ENCODE measurements around the gene NCAPG2. TPM values are rescaled to one million over a fixed set of nuclear protein-coding genes. Genes with fewer than 3 reads are reported as not detected.

Gene NCAPG2
- total and polyA plus RNA-seq, 2 donors from 2014 or later: 1.3 to 6.3 TPM

DNA sequence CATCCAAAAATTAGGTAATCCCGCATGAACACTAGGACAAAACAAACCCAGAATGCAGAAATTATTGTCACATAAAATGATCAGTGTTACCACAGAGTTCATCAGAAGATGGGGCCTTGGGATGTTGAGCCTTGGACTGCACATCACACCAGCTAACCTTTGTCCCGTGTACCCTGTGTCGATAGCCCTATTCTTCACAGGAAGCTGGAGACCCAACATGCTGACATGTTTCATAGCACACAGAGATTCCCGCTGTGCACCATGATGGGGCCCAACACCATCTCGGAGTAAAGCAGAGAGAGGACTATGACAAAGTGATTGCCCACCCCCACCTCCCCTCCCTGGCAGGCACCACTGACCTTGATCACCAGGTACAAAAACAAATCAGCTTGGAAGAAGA, 121.5 kb downstream of the NCAPG2 start:
- TF ChIP-seq, protein P1, sequence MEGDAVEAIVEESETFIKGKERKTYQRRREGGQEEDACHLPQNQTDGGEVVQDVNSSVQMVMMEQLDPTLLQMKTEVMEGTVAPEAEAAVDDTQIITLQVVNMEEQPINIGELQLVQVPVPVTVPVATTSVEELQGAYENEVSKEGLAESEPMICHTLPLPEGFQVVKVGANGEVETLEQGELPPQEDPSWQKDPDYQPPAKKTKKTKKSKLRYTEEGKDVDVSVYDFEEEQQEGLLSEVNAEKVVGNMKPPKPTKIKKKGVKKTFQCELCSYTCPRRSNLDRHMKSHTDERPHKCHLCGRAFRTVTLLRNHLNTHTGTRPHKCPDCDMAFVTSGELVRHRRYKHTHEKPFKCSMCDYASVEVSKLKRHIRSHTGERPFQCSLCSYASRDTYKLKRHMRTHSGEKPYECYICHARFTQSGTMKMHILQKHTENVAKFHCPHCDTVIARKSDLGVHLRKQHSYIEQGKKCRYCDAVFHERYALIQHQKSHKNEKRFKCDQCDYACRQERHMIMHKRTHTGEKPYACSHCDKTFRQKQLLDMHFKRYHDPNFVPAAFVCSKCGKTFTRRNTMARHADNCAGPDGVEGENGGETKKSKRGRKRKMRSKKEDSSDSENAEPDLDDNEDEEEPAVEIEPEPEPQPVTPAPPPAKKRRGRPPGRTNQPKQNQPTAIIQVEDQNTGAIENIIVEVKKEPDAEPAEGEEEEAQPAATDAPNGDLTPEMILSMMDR (IDR thresholded peaks at IDR 0.05; ENCODE audit: borderline replicate concordance, extremely low read depth, insufficient read depth): no peak
- Histone ChIP-seq H3K36me3 (ENCODE audit: control insufficient read depth in 2 of 3, insufficient read depth in 3 of 3, low read length in 3 of 3) (no peaks in the 10 kb centered on the region), H3K4me3 (ENCODE audit: low read length in 3 of 3) (no peak overlapping the region), H3K27ac (ENCODE audit: low read depth in 2 of 2, low read length in 2 of 2) (no peak overlapping the region), H3K27me3 (ENCODE audit: control insufficient read depth, insufficient read depth, low read length) (peaks cover 20% of the 10 kb centered on the region), H3K4me1 (ENCODE audit: control insufficient read depth in 2 of 3, insufficient read depth in 2 of 3, low read depth in 1 of 3, low read length in 3 of 3) (peaks cover 0 to 13% (median 0%) of the 10 kb centered on the region in 3 donors), H3K9me3 (ENCODE audit: control insufficient read depth in 2 of 3, insufficient read depth in 1 of 3, low read length in 3 of 3) (peaks cover 0 to 8% (median 7%) of the 10 kb centered on the region in 3 donors), H3K9ac (ENCODE audit: low read length in 3 of 3) (no peak overlapping the region)
- no peak for DNase-seq
- intact Hi-C loops (cut with DNase I): no loop called here
- FAIRE-seq: no peak

DNA sequence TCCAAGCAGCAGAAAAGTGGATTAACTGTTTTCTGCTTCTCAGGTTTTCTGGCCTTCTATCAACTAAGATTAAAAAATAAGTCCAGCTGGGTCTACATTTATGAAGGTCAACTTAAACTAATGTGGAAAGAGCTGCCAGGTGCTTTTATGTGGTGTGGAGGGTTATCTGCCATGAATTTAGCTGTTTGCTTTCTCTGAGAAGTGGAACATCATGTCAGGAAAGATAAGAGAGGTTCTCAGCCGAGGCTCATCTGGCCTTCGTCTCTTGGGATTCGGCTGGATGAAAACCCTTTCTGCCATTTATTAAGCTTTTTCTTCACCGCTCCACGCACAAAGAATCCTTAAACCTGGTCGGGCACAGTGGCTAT, 122.5 kb downstream of the NCAPG2 start:
- H3K36me3 ChIP-seq (ENCODE audit: control insufficient read depth in 2 of 3, insufficient read depth in 3 of 3, low read length in 3 of 3): no peaks in the 10 kb centered on the region
- H3K27me3 ChIP-seq (ENCODE audit: control insufficient read depth, insufficient read depth, low read length): peaks cover 20% of the 10 kb centered on the region
- H3K4me3 ChIP-seq (ENCODE audit: low read length in 3 of 3): no peak overlapping the region
- DNase-seq (no peak), FAIRE-seq (no peak)
- TF ChIP-seq, protein P1 (IDR thresholded peaks at IDR 0.05; ENCODE audit: borderline replicate concordance, extremely low read depth, insufficient read depth): no peak
- intact Hi-C loops (cut with DNase I): no loop called here
- H3K4me1 ChIP-seq (ENCODE audit: control insufficient read depth in 2 of 3, insufficient read depth in 2 of 3, low read depth in 1 of 3, low read length in 3 of 3): peaks cover 0 to 13% (median 0%) of the 10 kb centered on the region in 3 donors
- no peak overlapping the region for H3K9ac ChIP-seq (ENCODE audit: low read length in 3 of 3)
- H3K27ac ChIP-seq (ENCODE audit: low read depth in 2 of 2, low read length in 2 of 2): no peak overlapping the region
- peaks cover 0 to 8% (median 7%) of the 10 kb centered on the region in 3 donors for H3K9me3 ChIP-seq (ENCODE audit: control insufficient read depth in 2 of 3, insufficient read depth in 1 of 3, low read length in 3 of 3)

- intact Hi-C loops (cut with DNase I): no loop called here
- H3K9me3 ChIP-seq (ENCODE audit: control insufficient read depth in 2 of 3, insufficient read depth in 1 of 3, low read length in 3 of 3): peaks cover 0 to 8% (median 7%) of the 10 kb centered on the region in 3 donors
- TF ChIP-seq, protein P1 (IDR thresholded peaks at IDR 0.05; ENCODE audit: borderline replicate concordance, extremely low read depth, insufficient read depth): no peak
- H3K27me3 ChIP-seq (ENCODE audit: control insufficient read depth, insufficient read depth, low read length): peaks cover 20% of the 10 kb centered on the region
- DNase-seq: no peak
- no peak overlapping the region for H3K9ac ChIP-seq (ENCODE audit: low read length in 3 of 3)
- peaks cover 0 to 11% (median 0%) of the 10 kb centered on the region in 3 donors for H3K4me1 ChIP-seq (ENCODE audit: control insufficient read depth in 2 of 3, insufficient read depth in 2 of 3, low read depth in 1 of 3, low read length in 3 of 3)
- no peak overlapping the region for H3K27ac ChIP-seq (ENCODE audit: low read depth in 2 of 2, low read length in 2 of 2)
- H3K36me3 ChIP-seq (ENCODE audit: control insufficient read depth in 2 of 3, insufficient read depth in 3 of 3, low read length in 3 of 3): no peaks in the 10 kb centered on the region
- no peak overlapping the region for H3K4me3 ChIP-seq (ENCODE audit: low read length in 3 of 3)
- FAIRE-seq: no peak
Observed at GRCh38 chr7:158581440-158582088, 123.0 kb downstream of the NCAPG2 start.

Small RNA genes lying within 50 kb of the gene (microRNA-seq; reads per million reads assigned to microRNA genes)
- gene MIR5707: not detected

Other genes with a start within 250 kb of the NCAPG2 start
- gene PTPRN2, start 117.0 kb downstream of the NCAPG2 start, total RNA-seq: 4.8 TPM
- 6.2 TPM for gene PTPRN2, start 117.0 kb downstream of the NCAPG2 start, polyA plus RNA-seq (ENCODE audit: insufficient read depth, low read depth, low replicate concordance)
- gene ESYT2, start 124.7 kb upstream of the NCAPG2 start, total RNA-seq: 95.8 TPM
- 19.4 TPM for gene ESYT2, start 124.7 kb upstream of the NCAPG2 start, polyA plus RNA-seq (ENCODE audit: insufficient read depth, low read depth, low replicate concordance)
- gene DYNC2I1, start 151.8 kb upstream of the NCAPG2 start, total RNA-seq: 32.0 TPM
- 12.0 TPM for gene DYNC2I1, start 151.8 kb upstream of the NCAPG2 start, polyA plus RNA-seq (ENCODE audit: insufficient read depth, low read depth, low replicate concordance)